Spleen (tissue), 11 donors: ENCODE results near the gene LDAH. TPM values are rescaled to one million over a fixed set of nuclear protein-coding genes. Genes with fewer than 3 reads are reported as not detected.
"Not testable (repeated sequence)": the region's sequence is repeated elsewhere in the genome, so short reads cannot be mapped to it uniquely, and the experiment has no call there.

Source experiments
- DNase-seq: peaks from one replicate; pipeline ENCODE4 v3.0.0-alpha.2; 2020
- H3K27ac ChIP-seq, 8 donors: fragments of 200-600 bp; sonication (generic) in 7 of 8; 1 replicate in 4 of 8; 2 replicates in 4 of 8; pipeline versions ENCODE4 v1.5.0 to v1.8.0; 2016 to 2021; ENCODE audit warnings: inconsistent platforms in 4 of 8, mild to moderate bottlenecking in 4 of 8, moderate library complexity in 1 of 8
- H3K27me3 ChIP-seq, 7 donors: fragments of 200-600 bp; sonication (generic) in 6 of 7; replicated peaks in 1 of 7; 1 replicate in 4 of 7; 2 replicates in 3 of 7; pipeline versions ENCODE4 v1.5.0 to v1.8.0; 2016 to 2021; ENCODE audit warnings: inconsistent platforms in 3 of 7, mild to moderate bottlenecking in 1 of 7
- H3K36me3 ChIP-seq, 6 donors: fragments of 200-600 bp; sonication (generic) in 5 of 6; 1 replicate in 4 of 6; 2 replicates in 2 of 6; pipeline versions ENCODE4 v1.5.0 to v1.8.0; 2016 to 2021; ENCODE audit warnings: inconsistent platforms in 2 of 6
- H3K4me1 ChIP-seq, 6 donors: fragments of 200-600 bp; sonication (generic) in 5 of 6; 1 replicate in 3 of 6; 2 replicates in 3 of 6; pipeline versions ENCODE4 v1.5.0 to v1.8.0; 2016 to 2021; ENCODE audit warnings: inconsistent platforms in 3 of 6
- H3K4me3 ChIP-seq, 8 donors: fragments of 200-600 bp; sonication (generic) in 7 of 8; 1 replicate in 4 of 8; 2 replicates in 4 of 8; pipeline versions ENCODE4 v1.5.0 to v1.8.0; 2016 to 2021; ENCODE audit warnings: inconsistent platforms in 4 of 8, mild to moderate bottlenecking in 4 of 8, moderate library complexity in 2 of 8
- H3K9me3 ChIP-seq, 8 donors: fragments of 200-600 bp; sonication (generic) in 7 of 8; 1 replicate in 4 of 8; 2 replicates in 4 of 8; pipeline versions ENCODE4 v1.5.0 to v1.8.0; 2016 to 2021; ENCODE audit warnings: inconsistent platforms in 4 of 8
- CTCF ChIP-seq, 11 experiments: fragments of 200-600 bp in 7 of 11; fragments of 450-650 bp in 4 of 11; sonication (generic) in 4 of 11; IDR thresholded peaks in 8 of 11; conservative IDR thresholded peaks in 3 of 11; 1 replicate in 7 of 11; 2 replicates in 4 of 11; pipeline versions ENCODE4 v1.4.0 to v1.8.0; 2016 to 2021; ENCODE audit warnings: antibody characterized with exemption in 11 of 11, inconsistent platforms in 4 of 11, mild to moderate bottlenecking in 1 of 11
- POLR2A ChIP-seq, 3 donors: fragments of 450-650 bp; IDR thresholded peaks; one replicate each; pipeline ENCODE4 v1.5.1; 2017; ENCODE audit warnings: antibody characterized with exemption in 3 of 3, mild to moderate bottlenecking in 1 of 3
- POLR2AphosphoS5 ChIP-seq, 3 donors: sonication (generic); formaldehyde crosslinking; IDR thresholded peaks; one replicate each; pipeline ENCODE4 v1.5.1; 2017; ENCODE audit warnings: antibody characterized with exemption in 3 of 3
- WGBS, 5 donors: extraction: QIAGEN DNeasy Blood & Tissue Kit in 3 of 5; methylation state at CpG; one replicate each; pipeline versions ENCODE4 v1.1.5 to v1.1.7; 2013 to 2018; 5-methylcytosine and 5-hydroxymethylcytosine counted together
- intact Hi-C: fragments of 100-400 bp; cut with DNase I; formaldehyde crosslinking; loops from one replicate; pipeline ENCODE4 v1.15.0; 2023; ENCODE audit warnings: low total_unique reads
- polyA plus RNA-seq, 3 donors: library from polyadenylated mRNA; stranded (reverse); fragments of 200-250 nt; gene quantifications; one replicate each; pipeline ENCODE4 v1.2.1, GENCODE V29; 2013
- total RNA-seq, 7 donors: library from RNA; depleted of rRNA in 3 of 7; stranded (reverse); fragments of >200 nt in 3 of 7; fragmentation: NEBNext Ultra II Directional in 4 of 7; extraction: Animal tissue kit (Norgen Biotek cat#: 25700) in 4 of 7; gene quantifications; one replicate each; pipeline versions ENCODE4 v1.1.0 to v1.2.1, GENCODE V29; 2016 to 2021
- donor health status: healthy with polysubstance abuse.
- donor health status: DM: no; HTN: no; CAD: no; lungs with moderate emphysema.
- donor health status: DM: no; HTN: no; CAD: no.
- donor health status: Bipolar disorder and iron deficiency.
- donor health status: healthy.
- donor health status: DM: no; HTN: no; CAD: no.
- donor health status: DM: yes; HTN: yes; CAD: no.

LDAH gene
- total and polyA plus RNA-seq, 10 donors = 5.8 to 33.2 (median 21.1) TPM

DNA sequence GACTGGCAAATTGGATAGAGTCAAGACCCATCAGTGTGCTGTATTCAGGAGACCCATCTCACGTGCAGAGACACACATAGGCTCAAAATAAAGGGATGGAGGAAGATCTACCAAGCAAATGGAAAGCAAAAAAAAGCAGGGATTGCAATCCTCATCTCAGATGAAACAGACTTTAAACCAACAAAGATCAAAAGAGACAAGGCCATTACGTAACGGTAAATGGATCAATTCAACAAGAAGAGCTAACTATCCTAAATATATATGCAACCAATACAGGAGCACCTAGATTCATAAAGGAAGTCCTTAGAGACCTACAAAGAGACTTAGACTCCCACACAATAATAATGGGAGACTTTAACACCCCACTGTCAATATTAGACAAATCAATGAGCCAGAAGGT, 109.3 kb downstream of the LDAH start:
- H3K27ac ChIP-seq, DNase-seq, H3K4me3 ChIP-seq, H3K27me3 ChIP-seq, H3K4me1 ChIP-seq, intact Hi-C loops: not testable (repeated sequence)
- Histone ChIP-seq H3K36me3 (peaks cover 0 to 29% (median 0%) of the 10 kb centered on the region in 6 donors), H3K9me3 (peaks cover 0 to 26% (median 16%) of the 10 kb centered on the region in 8 donors)
- 76 to 98% (median 95%) methylated on average over 2 to 3 of the region's 3 CpGs for WGBS, 5 donors

DNA sequence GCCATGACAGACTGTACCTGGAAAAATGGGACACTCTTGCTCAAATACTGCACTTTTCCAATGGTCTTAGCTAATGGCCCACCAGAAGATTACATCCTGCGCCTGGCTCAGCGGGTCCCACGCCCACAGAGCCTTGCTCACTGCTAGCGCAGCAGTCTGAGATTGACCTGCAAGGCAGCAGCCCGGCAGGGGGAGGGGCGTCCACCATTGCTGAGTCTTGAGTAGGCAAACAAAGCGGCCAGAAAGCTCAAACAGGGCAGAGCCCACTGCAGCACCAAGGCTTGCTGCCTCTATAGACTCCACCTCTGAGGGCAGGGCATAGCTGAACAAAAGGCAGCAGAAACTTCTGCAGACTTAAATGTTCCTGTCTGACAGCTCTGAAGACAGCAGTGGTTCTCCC, 111.3 kb downstream of the LDAH start:
- H3K4me3 ChIP-seq, DNase-seq, intact Hi-C loops, H3K4me1 ChIP-seq, H3K27ac ChIP-seq, H3K9me3 ChIP-seq, H3K27me3 ChIP-seq: not testable (repeated sequence)
- WGBS, 5 donors = 96 to 100% (median 98%) methylated on average over 7 of the region's 7 CpGs
- H3K36me3 ChIP-seq = peaks cover 0 to 16% (median 0%) of the 10 kb centered on the region in 6 donors

DNA sequence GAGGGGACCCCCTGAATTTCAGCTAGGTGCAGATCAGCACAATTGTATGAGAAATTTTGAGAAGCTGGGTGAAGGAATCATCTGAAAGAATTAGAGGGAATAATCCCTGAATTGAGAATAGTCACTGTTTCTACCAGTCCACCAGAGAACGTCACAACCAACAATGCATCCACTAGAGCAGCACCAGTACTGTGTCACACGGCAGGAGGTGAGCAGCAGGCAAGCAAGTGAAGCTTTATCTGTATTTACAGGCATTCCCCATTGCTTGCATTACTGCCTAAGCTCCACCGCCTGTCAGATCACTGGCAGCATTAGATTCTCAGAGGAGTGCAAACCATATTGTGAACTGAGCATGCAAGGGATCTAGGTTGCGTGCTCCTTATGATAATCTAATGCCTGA, 115.3 kb downstream of the LDAH start:
- peaks cover 0 to 13% (median 0%) of the 10 kb centered on the region in 6 donors for H3K36me3 ChIP-seq

GRCh38 chr2:20706786-20707185, 116.1 kb downstream of the LDAH start:
- WGBS, 5 donors = 90 to 95% (median 92%) methylated on average over 3 of the region's 3 CpGs
- no peaks in the 10 kb centered on the region for H3K9me3 ChIP-seq

More for the DNA sequence above, 115.3 kb downstream of the LDAH start:
- Histone ChIP-seq H3K27ac (no peak overlapping the region), H3K9me3 (no peaks in the 10 kb centered on the region), H3K27me3 (no peaks in the 10 kb centered on the region), H3K4me3 (no peak overlapping the region), H3K4me1 (no peaks in the 10 kb centered on the region)
- no peak for TF ChIP-seq CTCF (IDR thresholded peaks at IDR 0.05 in 8 of 11, conservative IDR thresholded peaks at IDR 0.05 in 3 of 11)
- TF ChIP-seq POLR2AphosphoS5 (IDR thresholded peaks at IDR 0.05) = no peak
- TF ChIP-seq POLR2A (IDR thresholded peaks at IDR 0.05) = no peak
- intact Hi-C loops = no loop called here
- 91 to 95% (median 93%) methylated on average over 4 of the region's 4 CpGs for WGBS, 5 donors
- no peak for DNase-seq

DNA sequence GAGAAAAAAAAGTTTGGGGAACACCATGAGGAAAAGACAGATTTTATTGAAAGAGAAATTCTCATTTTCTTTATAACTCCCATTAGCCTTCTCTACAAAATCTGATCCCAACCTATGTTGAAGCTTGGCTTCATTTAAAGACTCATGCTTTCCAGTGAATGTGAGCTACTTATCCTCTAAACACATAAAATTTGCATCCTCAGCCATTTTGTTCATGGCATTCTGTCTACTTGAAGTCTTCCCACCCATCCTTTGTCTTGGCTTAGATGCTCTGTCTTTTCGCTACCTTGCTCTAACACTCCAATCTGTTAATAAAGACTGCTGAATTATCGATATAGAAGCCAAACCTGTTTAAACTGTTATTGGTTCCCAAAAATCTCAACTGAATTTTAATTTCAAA, 116.7 kb downstream of the LDAH start:
- TF ChIP-seq CTCF (IDR thresholded peaks at IDR 0.05 in 8 of 11, conservative IDR thresholded peaks at IDR 0.05 in 3 of 11) = no peak
- no peak for TF ChIP-seq POLR2A (IDR thresholded peaks at IDR 0.05)
- TF ChIP-seq POLR2AphosphoS5 (IDR thresholded peaks at IDR 0.05) = no peak
- Histone ChIP-seq H3K4me1 (no peaks in the 10 kb centered on the region), H3K36me3 (peaks cover 0 to 10% (median 0%) of the 10 kb centered on the region in 6 donors), H3K27me3 (no peaks in the 10 kb centered on the region), H3K9me3 (no peaks in the 10 kb centered on the region), H3K4me3 (no peak overlapping the region), H3K27ac (no peak overlapping the region)
- WGBS, 5 donors = 96 to 99% (median 96%) methylated on average over 2 of the region's 2 CpGs
- intact Hi-C loops = no loop called here
- DNase-seq = no peak

More at GRCh38 chr2:20706786-20707185, 116.1 kb downstream of the LDAH start:
- Histone ChIP-seq H3K27ac (no peak overlapping the region), H3K27me3 (no peaks in the 10 kb centered on the region), H3K4me1 (no peaks in the 10 kb centered on the region), H3K36me3 (peaks cover 0 to 10% (median 0%) of the 10 kb centered on the region in 6 donors), H3K4me3 (no peak overlapping the region)
- TF ChIP-seq CTCF (IDR thresholded peaks at IDR 0.05 in 8 of 11, conservative IDR thresholded peaks at IDR 0.05 in 3 of 11) (no peak), POLR2A (IDR thresholded peaks at IDR 0.05) (no peak), POLR2AphosphoS5 (IDR thresholded peaks at IDR 0.05) (no peak)
- DNase-seq = no peak
- intact Hi-C loops = no loop called here
